Heart left ventricle (tissue), 16 donors: Measurements from ENCODE around the gene PLCD1. TPM values are rescaled to one million over a fixed set of nuclear protein-coding genes. Genes with fewer than 3 reads are reported as not detected.
"Not testable (repeated sequence)": the region's sequence is repeated elsewhere in the genome, so short reads cannot be mapped to it uniquely, and the experiment has no call there.

Experiments used
- ATAC-seq, 4 donors: fragments of 200-7000 bp; cut with Tn5 transposase; one replicate each; pipeline ENCODE4 v1.9.1; 2020 to 2022; ENCODE audit warnings: moderate library complexity in 4 of 4, mild to moderate bottlenecking in 3 of 4, moderate number of reproducible peaks in 1 of 4
- DNase-seq, 5 donors: peaks; one replicate each; pipeline ENCODE4 v3.0.0-alpha.2; 2020
- H3K27ac ChIP-seq, 12 donors: fragments of 200-600 bp; sonication (generic) in 4 of 12; one replicate each; pipeline versions ENCODE4 v1.5.0 to v1.8.0; 2016 to 2022; ENCODE audit warnings: mild to moderate bottlenecking in 2 of 12
- H3K27me3 ChIP-seq, 9 donors: fragments of 200-600 bp; sonication (generic) in 2 of 9; one replicate each; pipeline versions ENCODE4 v1.5.1 to v1.8.0; 2016 to 2022; ENCODE audit warnings: mild to moderate bottlenecking in 3 of 9
- H3K36me3 ChIP-seq, 9 donors: fragments of 200-600 bp; sonication (generic) in 2 of 9; one replicate each; pipeline versions ENCODE4 v1.5.0 to v1.8.0; 2018 to 2022; ENCODE audit warnings: mild to moderate bottlenecking in 2 of 9
- H3K4me1 ChIP-seq, 12 donors: fragments of 200-600 bp; sonication (generic) in 4 of 12; one replicate each; pipeline versions ENCODE4 v1.5.0 to v1.8.0; 2016 to 2022; ENCODE audit warnings: mild to moderate bottlenecking in 3 of 12
- H3K4me3 ChIP-seq, 12 donors: fragments of 200-600 bp; sonication (generic) in 4 of 12; one replicate each; pipeline versions ENCODE4 v1.5.0 to v1.8.0; 2017 to 2022; ENCODE audit warnings: mild to moderate bottlenecking in 9 of 12, moderate library complexity in 4 of 12
- H3K9me3 ChIP-seq, 12 donors: fragments of 200-600 bp; sonication (generic) in 4 of 12; one replicate each; pipeline versions ENCODE4 v1.5.0 to v1.8.0; 2016 to 2022; ENCODE audit warnings: mild to moderate bottlenecking in 1 of 12
- CTCF ChIP-seq, 12 donors: fragments of 200-600 bp; sonication (generic) in 4 of 12; IDR thresholded peaks; one replicate each; pipeline versions ENCODE4 v1.5.0 to v1.8.0; 2018 to 2022; ENCODE audit warnings: antibody characterized with exemption in 12 of 12, mild to moderate bottlenecking in 5 of 12
- POLR2A ChIP-seq, 2 donors: fragments of 450-650 bp; IDR thresholded peaks; one replicate each; pipeline ENCODE4 v1.6.1; 2017; ENCODE audit warnings: antibody characterized with exemption in 2 of 2, mild to moderate bottlenecking in 2 of 2, moderate library complexity in 2 of 2
- WGBS, 4 donors: extraction: QIAGEN DNeasy Blood & Tissue Kit in 2 of 4; methylation state at CpG; one replicate each; pipeline versions ENCODE4 v1.1.5 to v1.1.7; 2013 to 2018; 5-methylcytosine and 5-hydroxymethylcytosine counted together
- intact Hi-C, 10 donors: fragments of 100-400 bp; cut with DNase I; formaldehyde crosslinking; loops; one replicate each; pipeline versions ENCODE4 v1.11.1 to v1.14.2; 2022
- polyA plus RNA-seq, 2 donors: library from polyadenylated mRNA; stranded (reverse); fragments of 200-250 nt; gene quantifications; one replicate each; pipeline ENCODE4 v1.2.3, GENCODE V29; 2013
- total RNA-seq, 9 donors: library from RNA; depleted of rRNA in 2 of 9; stranded (reverse); fragments of >200 nt in 2 of 9; fragmentation: NEBNext Ultra II Directional in 3 of 9; extraction: Animal tissue kit (Norgen Biotek cat#: 25700) in 3 of 9; gene quantifications; one replicate each; pipeline versions ENCODE4 v1.1.0 to v1.2.4, GENCODE V29; 2016 to 2023
- donor health status: ischemic (EF 13 %, LVEDD 7.1; RV severe dilation, severe dysfunction).
- donor health status: healthy with polysubstance abuse.
- donor health status: DM: no; HTN: yes; CAD: no.
- donor health status: DM: no; HTN: no; CAD: no.
- donor health status: ischemic (EF 25% LVEDD 6.9; RV normal size, moderate dysfunction).
- donor health status: ischemic (EF 25% LVEDD 5.7; RV mildly dilated, moderate dysfunction).
- donor health status: healthy.
- donor health status: DM: yes; HTN: yes; CAD: no.
- donor health status: ischemic (EF 35%, LVEDD 5.7; RV mildly dilated, moderate dysfunction).
- donor health status: nonischemic (EF 11% LVEDD 7.7; RV severe dilation, severe dysfunction).
- donor health status: DM: yes; HTN: yes; CAD: no.
- donor health status: PGD.
- donor health status: ischemic (EF 29% LVEDD 5.4; RV normal size, mild dysfunction).
- donor health status: nonischemic (EF 23%, LVEDD 6.1; RV moderate dilation, normal function).

Gene PLCD1
- total and polyA plus RNA-seq, 11 donors, result 8.1 to 14.9 (median 11.6) TPM

DNA sequence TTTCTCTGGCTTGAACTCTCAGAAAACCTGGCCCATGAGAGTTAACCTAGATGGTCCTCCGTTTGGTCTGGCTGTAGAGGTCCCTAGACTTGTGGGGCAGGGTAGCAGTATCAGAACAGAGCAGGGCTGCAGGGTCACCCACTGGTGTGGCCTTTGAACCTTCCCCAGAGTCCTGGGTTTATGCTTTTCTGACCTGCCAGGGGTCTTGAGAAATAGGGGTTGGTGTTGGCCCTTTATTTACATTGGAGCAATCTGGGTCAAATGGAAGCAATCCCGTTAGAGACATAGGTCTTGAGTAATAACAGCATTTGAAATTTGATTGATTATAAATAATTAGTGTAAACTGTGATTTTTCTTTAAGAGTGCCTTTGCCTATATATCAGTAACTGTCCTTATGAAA, 33.4 kb upstream of the PLCD1 start:
- WGBS, 4 donors, result 64 to 82% (median 77%) methylated on average over 2 of the region's 2 CpGs

GRCh38 chr3:38059591-38059990, 30.1 kb upstream of the PLCD1 start:
- no peak for TF ChIP-seq CTCF (IDR thresholded peaks at IDR 0.05)
- TF ChIP-seq POLR2A (IDR thresholded peaks at IDR 0.05), result no peak
- intact Hi-C loops, result no loop called here

More for the DNA sequence above, 33.4 kb upstream of the PLCD1 start:
- Histone ChIP-seq H3K4me3 (no peak overlapping the region), H3K36me3 (no peaks in the 10 kb centered on the region), H3K9me3 (no peaks in the 10 kb centered on the region), H3K27me3 (no peaks in the 10 kb centered on the region), H3K27ac (no peak overlapping the region), H3K4me1 (no peaks in the 10 kb centered on the region)
- TF ChIP-seq CTCF (IDR thresholded peaks at IDR 0.05), result no peak
- TF ChIP-seq POLR2A (IDR thresholded peaks at IDR 0.05), result no peak
- intact Hi-C loops, result no loop called here
- DNase-seq, result no peak
- no peak for ATAC-seq

GRCh38 chr3:38059148-38059547, 29.7 kb upstream of the PLCD1 start:
- 74 to 89% (median 81%) methylated on average over 2 of the region's 2 CpGs for WGBS, 4 donors
- no peak for DNase-seq
- H3K27ac ChIP-seq, result no peak overlapping the region
- H3K27me3 ChIP-seq, result no peaks in the 10 kb centered on the region
- intact Hi-C loops, result no loop called here
- H3K4me3 ChIP-seq, result no peak overlapping the region
- H3K9me3 ChIP-seq, result no peaks in the 10 kb centered on the region
- ATAC-seq, result no peak
- H3K4me1 ChIP-seq, result no peaks in the 10 kb centered on the region
- no peaks in the 10 kb centered on the region for H3K36me3 ChIP-seq
- TF ChIP-seq POLR2A (IDR thresholded peaks at IDR 0.05) (no peak), CTCF (IDR thresholded peaks at IDR 0.05) (no peak)

More at GRCh38 chr3:38059591-38059990, 30.1 kb upstream of the PLCD1 start:
- Histone ChIP-seq H3K4me3 (no peak overlapping the region), H3K27ac (no peak overlapping the region), H3K9me3 (no peaks in the 10 kb centered on the region), H3K4me1 (no peaks in the 10 kb centered on the region), H3K36me3 (no peaks in the 10 kb centered on the region), H3K27me3 (no peaks in the 10 kb centered on the region)
- WGBS, 4 donors, result 84 to 92% (median 85%) methylated on average over 7 of the region's 7 CpGs
- no peak for ATAC-seq
- DNase-seq, result no peak

DNA sequence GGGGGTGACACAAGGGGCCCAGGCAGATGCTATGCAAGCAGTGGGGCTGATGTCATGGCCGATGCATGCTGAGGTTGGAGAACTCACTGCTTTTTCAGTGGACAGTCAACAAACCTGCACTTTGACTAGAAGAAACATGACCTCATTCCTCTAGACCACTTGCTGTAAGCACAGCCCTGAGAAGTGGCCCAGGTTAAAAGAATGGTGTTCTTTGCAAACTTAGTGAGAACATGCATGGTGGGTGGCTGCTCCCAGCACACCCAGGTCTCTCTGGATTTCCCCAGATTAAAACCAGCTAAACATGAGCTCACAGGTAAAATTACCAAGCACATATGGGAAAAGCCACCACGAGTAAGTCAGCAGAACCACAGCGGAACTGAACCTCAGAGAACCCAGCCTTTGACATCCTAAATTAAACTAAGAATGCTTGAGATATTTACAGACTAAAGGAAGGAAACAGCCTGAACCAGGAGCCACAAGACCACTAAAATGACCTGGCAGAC, 25.1 kb upstream of the PLCD1 start:
- Histone ChIP-seq H3K4me1 (peaks cover 0 to 5% (median 0%) of the 10 kb centered on the region in 12 donors), H3K9me3 (no peaks in the 10 kb centered on the region), H3K27ac (no peak overlapping the region), H3K4me3 (no peak overlapping the region), H3K27me3 (no peaks in the 10 kb centered on the region), H3K36me3 (no peaks in the 10 kb centered on the region)
- DNase-seq, result no peak
- WGBS, 4 donors, result 69 to 81% (median 78%) methylated on average over 2 to 3 of the region's 3 CpGs
- intact Hi-C loops, result no loop called here
- TF ChIP-seq CTCF (IDR thresholded peaks at IDR 0.05) (no peak), POLR2A (IDR thresholded peaks at IDR 0.05) (no peak)
- ATAC-seq, result no peak

DNA sequence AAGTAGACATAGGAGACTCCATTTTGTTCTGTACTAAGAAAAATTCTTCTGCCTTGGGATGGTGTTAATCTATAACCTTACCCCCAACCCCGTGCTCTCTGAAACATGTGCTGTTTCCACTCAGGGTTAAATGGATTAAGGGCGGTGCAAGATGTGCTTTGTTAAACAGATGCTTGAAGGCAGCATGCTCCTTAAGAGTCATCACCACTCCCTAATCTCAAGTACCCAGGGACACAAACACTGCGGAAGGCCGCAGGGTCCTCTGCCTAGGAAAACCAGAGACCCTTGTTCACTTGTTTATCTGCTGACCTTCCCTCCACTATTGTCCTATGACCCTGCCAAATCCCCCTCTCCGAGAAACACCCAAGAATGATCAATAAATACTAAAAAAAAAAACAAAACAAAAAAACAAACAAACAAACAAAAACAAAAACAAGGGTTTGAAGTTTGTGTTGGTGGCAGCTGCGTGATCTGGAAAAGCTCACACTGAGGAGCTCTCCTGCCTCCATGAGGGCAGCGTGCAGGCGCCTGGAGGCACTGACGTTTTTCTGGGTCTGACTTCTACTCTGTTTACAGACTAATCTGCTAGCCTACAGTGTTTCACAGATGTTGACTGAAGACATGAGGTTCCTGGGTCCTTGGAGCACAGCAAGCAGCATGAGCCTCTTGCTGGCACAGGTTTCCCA, 24.5 kb upstream of the PLCD1 start:
- H3K9me3 ChIP-seq, H3K27ac ChIP-seq, intact Hi-C loops, H3K4me3 ChIP-seq, H3K36me3 ChIP-seq, DNase-seq, H3K27me3 ChIP-seq, ATAC-seq: not testable (repeated sequence)
- peaks cover 0 to 11% (median 0%) of the 10 kb centered on the region in 12 donors for H3K4me1 ChIP-seq
- WGBS, 4 donors, result 80 to 89% (median 87%) methylated on average over 7 to 8 of the region's 9 CpGs

GRCh38 chr3:38053286-38053685, 23.8 kb upstream of the PLCD1 start:
- intact Hi-C loops, ATAC-seq, H3K9me3 ChIP-seq, H3K27me3 ChIP-seq, DNase-seq, H3K36me3 ChIP-seq, H3K4me3 ChIP-seq, H3K27ac ChIP-seq: not testable (repeated sequence)
- WGBS, 4 donors, result 94 to 97% (median 96%) methylated on average over 15 to 25 of the region's 32 CpGs
- peaks cover 0 to 12% (median 0%) of the 10 kb centered on the region in 12 donors for H3K4me1 ChIP-seq
